ENCODE data around the gene GNPTAB.
"Not testable (repeated sequence)": the region's sequence is repeated elsewhere in the genome, so short reads cannot be mapped to it uniquely, and the experiment has no call there.

GNPTAB gene

GRCh38 chr12:101767537-101767936, 63.2 kb downstream of the GNPTAB start:
- no peak for DNase-seq

- no peak for DNase-seq
These were observed 66.5 kb downstream of the GNPTAB start for GRCh38 chr12:101764051-101764792.

- no peak for DNase-seq
These were observed 67.4 kb downstream of the GNPTAB start for GRCh38 chr12:101763246-101763931.

- no peak for DNase-seq
These were observed 69.0 kb downstream of the GNPTAB start for GRCh38 chr12:101761781-101762180.

- DNase-seq: no peak
These were observed 69.4 kb downstream of the GNPTAB start for GRCh38 chr12:101761350-101761749.

- no peak for DNase-seq
These were observed 71.2 kb downstream of the GNPTAB start for GRCh38 chr12:101759396-101760047.

GRCh38 chr12:101750152-101750551, 80.6 kb downstream of the GNPTAB start:
- no peak for DNase-seq

GRCh38 chr12:101749657-101750056, 81.1 kb downstream of the GNPTAB start:
- DNase-seq: no peak

GRCh38 chr12:101748907-101749306, 81.9 kb downstream of the GNPTAB start:
- no peak for DNase-seq

- DNase-seq: no peak
These were observed 83.1 kb downstream of the GNPTAB start for GRCh38 chr12:101747697-101748096.

- DNase-seq: no peak
These were observed 84.1 kb downstream of the GNPTAB start for GRCh38 chr12:101746661-101747060.

- DNase-seq: no peak
These were observed 84.6 kb downstream of the GNPTAB start for GRCh38 chr12:101746196-101746595.

GRCh38 chr12:101745481-101745880, 85.3 kb downstream of the GNPTAB start:
- DNase-seq: no peak

GRCh38 chr12:101743724-101744472, 86.9 kb downstream of the GNPTAB start:
- no peak for DNase-seq

- DNase-seq: no peak
These were observed 87.5 kb downstream of the GNPTAB start for GRCh38 chr12:101743242-101743641.

GRCh38 chr12:101740980-101741379, 89.8 kb downstream of the GNPTAB start:
- no peak for DNase-seq

GRCh38 chr12:101740566-101740965, 90.2 kb downstream of the GNPTAB start:
- no peak for DNase-seq

- no peak for DNase-seq
These were observed 91.7 kb downstream of the GNPTAB start, which contains the start of gene SYCP3 for GRCh38 chr12:101738920-101739665. TSS of gene SYCP3 (minus strand) at chr12:101739462. CDS start at chr12:101737935, 1,527 bp downstream.

- DNase-seq: no peak
These were observed 93.3 kb downstream of the GNPTAB start for GRCh38 chr12:101737476-101737875.

- DNase-seq: not testable (repeated sequence)
These were observed 96.3 kb downstream of the GNPTAB start for GRCh38 chr12:101734482-101734881.

GRCh38 chr12:101733166-101733565, 97.6 kb downstream of the GNPTAB start:
- DNase-seq: no peak

- no peak for DNase-seq
These were observed 98.4 kb downstream of the GNPTAB start for GRCh38 chr12:101732318-101732717.
